Activated T-helper 17 cell treated with anti-CD3 and anti-CD28 coated beads, Interleukin-2, amount 50 U/mL, for 72 hours (primary cell): Measurements from ENCODE around the gene RFLNA. TPM values are rescaled to one million over a fixed set of nuclear protein-coding genes. Genes with fewer than 3 reads are reported as not detected.

ENCODE experiments used
- ATAC-seq: fragments of 150-1000 bp; cut with Tn5 transposase; replicated peaks from 2 replicates; pipeline ENCODE4 v1.10.0; 2021; ENCODE audit warnings: mild to moderate bottlenecking, moderate library complexity
- H3K27ac Mint-ChIP-seq: one replicate; pipeline ENCODE4 v1.8.0; 2022; ENCODE audit warnings: mixed read lengths
- H3K27me3 Mint-ChIP-seq: one replicate; pipeline ENCODE4 v1.8.0; 2022; ENCODE audit warnings: mixed read lengths
- H3K36me3 Mint-ChIP-seq: one replicate; pipeline ENCODE4 v1.8.0; 2022; ENCODE audit warnings: low read depth, mild to moderate bottlenecking, mixed read lengths
- H3K4me1 Mint-ChIP-seq: one replicate; pipeline ENCODE4 v1.8.0; 2022; ENCODE audit warnings: mixed read lengths
- H3K4me3 Mint-ChIP-seq: one replicate; pipeline ENCODE4 v1.8.0; 2022; ENCODE audit warnings: mild to moderate bottlenecking, mixed read lengths
- H3K9me3 Mint-ChIP-seq: one replicate; pipeline ENCODE4 v1.8.0; 2022; ENCODE audit warnings: mixed read lengths
- total RNA-seq, 2 donors: library from RNA; stranded (reverse); gene quantifications; one replicate each; pipeline ENCODE4 v1.2.3, GENCODE V29; 2022

The RFLNA gene
- total RNA-seq, 2 donors from 2014 or later = not detected

- no peak overlapping the region for H3K27ac Mint-ChIP-seq
- peaks cover 25% of the 10 kb centered on the region for H3K36me3 Mint-ChIP-seq
- H3K27me3 Mint-ChIP-seq = no peaks in the 10 kb centered on the region
- ATAC-seq = no peak
- H3K4me1 Mint-ChIP-seq = no peaks in the 10 kb centered on the region
- no peaks in the 10 kb centered on the region for H3K9me3 Mint-ChIP-seq
- no peak overlapping the region for H3K4me3 Mint-ChIP-seq
Measured at GRCh38 chr12:124356221-124356620, 61.3 kb downstream of the RFLNA start.

DNA sequence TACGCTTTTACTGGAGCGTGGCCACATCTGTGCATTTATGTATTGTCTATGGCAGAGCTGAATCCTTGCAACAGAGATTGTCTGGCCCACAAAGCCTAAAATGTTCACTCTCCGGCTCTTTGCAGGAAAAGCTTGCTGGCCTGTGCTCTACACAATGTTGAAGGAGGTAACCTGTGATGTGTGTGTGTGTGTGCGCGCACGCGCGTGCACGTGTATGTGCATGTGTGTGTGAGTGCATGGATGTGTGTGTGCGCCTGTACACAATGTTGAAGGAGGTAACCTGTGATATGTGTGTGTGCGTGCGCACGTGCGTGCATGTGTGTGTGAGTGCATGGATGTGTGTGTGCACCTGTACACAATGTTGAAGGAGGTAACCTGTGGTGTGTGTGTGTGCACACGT is 62.7 kb downstream of the RFLNA start:
- Mint-ChIP-seq H3K27ac (no peak overlapping the region), H3K36me3 (peaks cover 25% of the 10 kb centered on the region), H3K4me1 (no peaks in the 10 kb centered on the region), H3K27me3 (no peaks in the 10 kb centered on the region), H3K9me3 (no peaks in the 10 kb centered on the region), H3K4me3 (no peak overlapping the region)
- no peak for ATAC-seq

- H3K27ac Mint-ChIP-seq = no peak overlapping the region
- H3K36me3 Mint-ChIP-seq = peaks cover 19% of the 10 kb centered on the region
- no peaks in the 10 kb centered on the region for H3K4me1 Mint-ChIP-seq
- no peak for ATAC-seq
- no peak overlapping the region for H3K4me3 Mint-ChIP-seq
- no peaks in the 10 kb centered on the region for H3K27me3 Mint-ChIP-seq
- H3K9me3 Mint-ChIP-seq = no peaks in the 10 kb centered on the region
Measured at GRCh38 chr12:124358572-124358971, 63.7 kb downstream of the RFLNA start.

DNA sequence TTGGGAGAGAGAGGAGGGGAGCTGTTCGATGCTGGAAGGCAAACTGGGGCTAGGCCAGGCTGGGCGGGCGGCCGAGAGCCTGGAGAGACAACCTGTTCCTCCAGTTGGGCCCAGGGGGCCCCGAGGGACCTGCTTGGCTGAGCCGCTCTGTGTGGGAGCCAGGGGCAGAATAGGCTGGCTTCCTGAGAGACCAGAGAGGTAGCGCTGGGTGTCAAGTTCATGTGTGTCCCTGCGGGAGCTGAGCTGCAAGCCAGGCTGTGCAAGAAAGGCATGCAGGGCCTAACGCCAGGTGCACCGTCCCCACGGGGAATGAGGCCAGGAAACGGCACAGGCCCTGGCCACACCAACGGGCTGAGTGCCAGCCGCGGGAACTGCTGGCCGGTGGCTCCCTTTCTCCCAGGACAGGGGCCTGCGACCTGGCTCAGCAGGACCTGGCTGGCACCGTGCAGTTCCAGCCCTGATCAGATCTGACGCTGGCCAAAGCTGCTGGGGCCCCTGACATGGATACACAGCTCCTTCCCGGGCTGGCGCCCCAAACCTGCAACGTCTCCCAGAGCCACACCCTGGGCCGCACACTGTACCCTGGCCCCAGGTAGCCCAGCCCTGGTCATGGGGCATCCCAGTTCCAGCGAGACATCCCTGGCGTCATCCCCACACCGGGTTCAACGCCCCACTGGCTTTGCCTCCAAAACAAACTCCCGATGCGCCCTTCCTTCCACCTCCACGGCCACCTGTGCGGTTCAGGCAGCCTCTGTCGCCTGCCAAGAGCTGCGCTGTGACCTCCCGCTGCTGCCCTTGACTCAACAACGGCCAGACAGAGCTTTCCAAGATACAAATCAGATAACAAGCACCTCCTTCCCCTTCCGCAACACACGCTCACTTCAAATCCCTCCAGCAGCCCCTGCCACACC is 65.0 kb downstream of the RFLNA start:
- Mint-ChIP-seq H3K4me1 (no peaks in the 10 kb centered on the region), H3K4me3 (no peak overlapping the region), H3K9me3 (no peaks in the 10 kb centered on the region), H3K27ac (no peak overlapping the region), H3K27me3 (no peaks in the 10 kb centered on the region), H3K36me3 (peaks cover 15% of the 10 kb centered on the region)
- no peak for ATAC-seq

DNA sequence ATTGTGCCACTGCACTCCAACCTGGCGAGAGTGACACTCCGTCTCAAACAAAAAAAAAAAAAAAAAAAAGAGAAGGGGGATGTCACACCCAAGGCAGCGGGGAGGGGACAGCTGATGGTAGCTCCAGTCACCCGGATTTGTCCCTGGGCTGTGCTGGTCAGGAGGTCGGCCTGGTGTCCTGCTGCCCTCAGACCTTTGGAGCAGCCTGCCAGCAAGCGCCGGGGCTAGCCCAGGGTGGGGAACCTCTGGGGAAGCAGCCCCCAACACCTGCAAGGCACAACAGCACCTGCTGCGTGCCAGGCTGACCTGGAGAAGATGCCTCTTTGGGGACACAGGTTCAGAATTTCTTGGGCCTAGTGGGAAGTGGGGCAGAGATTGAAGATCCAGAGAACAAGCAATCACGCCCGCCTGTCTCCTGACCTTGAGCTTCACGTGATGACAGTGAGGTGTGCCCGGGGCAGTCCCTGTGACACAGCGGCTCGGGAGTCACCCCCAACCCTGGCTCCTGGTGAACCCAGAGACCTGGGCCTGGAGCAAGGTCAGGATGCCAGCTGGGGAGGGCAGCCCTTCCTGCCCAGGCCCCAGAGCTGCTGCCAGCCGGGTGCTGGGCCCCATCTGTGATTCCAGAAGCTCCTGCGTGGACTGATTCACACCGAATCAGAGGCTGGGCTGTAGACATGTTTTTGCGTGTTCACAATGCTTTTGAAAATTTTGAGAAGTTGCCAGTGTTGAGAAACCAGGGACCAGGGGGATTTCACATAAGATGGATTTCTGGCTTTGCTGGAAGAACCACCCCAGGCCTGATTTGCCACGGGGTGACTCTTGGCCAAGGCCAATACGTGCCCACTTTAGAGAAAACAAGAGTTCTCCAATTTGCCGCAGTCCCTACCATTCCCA is 66.4 kb downstream of the RFLNA start:
- H3K9me3 Mint-ChIP-seq = no peaks in the 10 kb centered on the region

DNA sequence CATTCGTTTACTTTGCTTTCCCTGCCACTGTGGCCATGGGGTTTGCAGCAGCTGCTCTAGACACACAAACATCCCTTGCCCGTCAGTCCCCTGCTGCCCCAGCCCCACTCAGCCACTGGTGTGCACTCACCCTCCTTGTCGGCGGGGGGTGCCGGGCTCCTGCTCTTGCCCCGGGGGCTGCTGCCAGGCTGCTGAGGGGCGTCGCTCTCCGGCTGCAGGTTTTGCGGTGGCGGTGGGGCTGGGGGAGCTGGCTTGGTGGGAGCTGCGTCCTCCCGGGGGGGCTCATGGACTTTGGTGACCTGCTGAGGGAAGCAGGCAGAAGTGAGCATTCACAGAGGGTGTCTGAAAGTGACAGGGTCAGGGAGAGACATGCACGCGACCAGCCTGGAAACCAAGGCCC is 67.1 kb downstream of the RFLNA start:
- ATAC-seq = no peak
- Mint-ChIP-seq H3K36me3 (peaks cover 24% of the 10 kb centered on the region), H3K27ac (no peak overlapping the region), H3K27me3 (no peaks in the 10 kb centered on the region), H3K4me3 (no peak overlapping the region), H3K4me1 (peaks cover 5% of the 10 kb centered on the region), H3K9me3 (no peaks in the 10 kb centered on the region)

More for the DNA sequence above, 66.4 kb downstream of the RFLNA start:
- Mint-ChIP-seq H3K27ac (no peak overlapping the region), H3K27me3 (no peaks in the 10 kb centered on the region), H3K4me3 (no peak overlapping the region), H3K36me3 (peaks cover 21% of the 10 kb centered on the region), H3K4me1 (peaks cover 5% of the 10 kb centered on the region)
- ATAC-seq = no peak

GRCh38 chr12:124363353-124363965 is 68.6 kb downstream of the RFLNA start:
- Mint-ChIP-seq H3K27ac (no peak overlapping the region), H3K4me3 (no peak overlapping the region), H3K9me3 (no peaks in the 10 kb centered on the region), H3K4me1 (peaks cover 5% of the 10 kb centered on the region), H3K36me3 (peaks cover 10% of the 10 kb centered on the region), H3K27me3 (no peaks in the 10 kb centered on the region)
- ATAC-seq = no peak

GRCh38 chr12:124364543-124364942 is 69.7 kb downstream of the RFLNA start:
- Mint-ChIP-seq H3K4me1 (peaks cover 5% of the 10 kb centered on the region), H3K27ac (no peak overlapping the region)
- ATAC-seq = no peak

More at GRCh38 chr12:124364543-124364942, 69.7 kb downstream of the RFLNA start:
- no peak overlapping the region for H3K4me3 Mint-ChIP-seq
- H3K9me3 Mint-ChIP-seq = no peaks in the 10 kb centered on the region
- no peaks in the 10 kb centered on the region for H3K27me3 Mint-ChIP-seq
- peaks cover 10% of the 10 kb centered on the region for H3K36me3 Mint-ChIP-seq
